DLD1 (cell line): Measurements from ENCODE around the gene CTNND2.
"Not testable (repeated sequence)": the region's sequence is repeated elsewhere in the genome, so short reads cannot be mapped to it uniquely, and the experiment has no call there.

Source experiments
- in situ Hi-C: cut with HindIII; loops from 2 replicates; pipeline ENCODE4 v1.10.0; 2017; ENCODE audit warnings: low sequenced_read_pairs

Gene CTNND2

GRCh38 chr5:11004523-11004922 lies 899.7 kb downstream of the CTNND2 start:
- in situ Hi-C loops = not testable (repeated sequence)

GRCh38 chr5:11000515-11001353 lies 903.5 kb downstream of the CTNND2 start:
- in situ Hi-C loops = no loop called here

GRCh38 chr5:10999714-11000113 lies 904.5 kb downstream of the CTNND2 start:
- in situ Hi-C loops = no loop called here

GRCh38 chr5:10995891-10996290 lies 908.4 kb downstream of the CTNND2 start:
- in situ Hi-C loops = no loop called here

GRCh38 chr5:10994091-10994986 lies 909.9 kb downstream of the CTNND2 start:
- in situ Hi-C loops = no loop called here

- in situ Hi-C loops = no loop called here
These were observed 913.6 kb downstream of the CTNND2 start for GRCh38 chr5:10990634-10991033.

- in situ Hi-C loops = loop anchor here (5.0 kb wide), 1 partner anchor 67 kb away; no protein-coding TSS in a partner anchor
These were observed 914.5 kb downstream of the CTNND2 start for GRCh38 chr5:10989577-10990263.

GRCh38 chr5:10988622-10989021 lies 915.6 kb downstream of the CTNND2 start:
- in situ Hi-C loops = loop anchor here (5.0 kb wide), 1 partner anchor 66 kb away; no protein-coding TSS in a partner anchor

- in situ Hi-C loops = loop anchor here (5.0 kb wide), 1 partner anchor 66 kb away; no protein-coding TSS in a partner anchor
These were observed 916.2 kb downstream of the CTNND2 start for GRCh38 chr5:10987925-10988504.

GRCh38 chr5:10987276-10987924 lies 916.8 kb downstream of the CTNND2 start:
- in situ Hi-C loops = loop anchor here (5.0 kb wide), 1 partner anchor 65 kb away; no protein-coding TSS in a partner anchor

GRCh38 chr5:10985721-10986110 lies 918.5 kb downstream of the CTNND2 start:
- in situ Hi-C loops = loop anchor here (5.0 kb wide), 1 partner anchor 63 kb away; no protein-coding TSS in a partner anchor

- in situ Hi-C loops = loop anchor here (5.0 kb wide), 1 partner anchor 63 kb away; no protein-coding TSS in a partner anchor
These were observed 919.0 kb downstream of the CTNND2 start for GRCh38 chr5:10985091-10985720.

GRCh38 chr5:10984021-10984715 lies 920.1 kb downstream of the CTNND2 start:
- in situ Hi-C loops = no loop called here

- in situ Hi-C loops = no loop called here
These were observed 921.6 kb downstream of the CTNND2 start for GRCh38 chr5:10982626-10983025.

- in situ Hi-C loops = no loop called here
These were observed 922.3 kb downstream of the CTNND2 start for GRCh38 chr5:10981932-10982331.

- in situ Hi-C loops = no loop called here
These were observed 927.2 kb downstream of the CTNND2 start for GRCh38 chr5:10977011-10977410.

- in situ Hi-C loops = no loop called here
These were observed 928.3 kb downstream of the CTNND2 start for GRCh38 chr5:10975945-10976344.

- in situ Hi-C loops = no loop called here
These were observed 929.4 kb downstream of the CTNND2 start for GRCh38 chr5:10974850-10975249.

GRCh38 chr5:10973316-10973715 lies 930.9 kb downstream of the CTNND2 start:
- in situ Hi-C loops = no loop called here
